ENCODE data around the gene RAD51B.
"Not testable (repeated sequence)": the region's sequence is repeated elsewhere in the genome, so short reads cannot be mapped to it uniquely, and the experiment has no call there.

RAD51B gene

DNA sequence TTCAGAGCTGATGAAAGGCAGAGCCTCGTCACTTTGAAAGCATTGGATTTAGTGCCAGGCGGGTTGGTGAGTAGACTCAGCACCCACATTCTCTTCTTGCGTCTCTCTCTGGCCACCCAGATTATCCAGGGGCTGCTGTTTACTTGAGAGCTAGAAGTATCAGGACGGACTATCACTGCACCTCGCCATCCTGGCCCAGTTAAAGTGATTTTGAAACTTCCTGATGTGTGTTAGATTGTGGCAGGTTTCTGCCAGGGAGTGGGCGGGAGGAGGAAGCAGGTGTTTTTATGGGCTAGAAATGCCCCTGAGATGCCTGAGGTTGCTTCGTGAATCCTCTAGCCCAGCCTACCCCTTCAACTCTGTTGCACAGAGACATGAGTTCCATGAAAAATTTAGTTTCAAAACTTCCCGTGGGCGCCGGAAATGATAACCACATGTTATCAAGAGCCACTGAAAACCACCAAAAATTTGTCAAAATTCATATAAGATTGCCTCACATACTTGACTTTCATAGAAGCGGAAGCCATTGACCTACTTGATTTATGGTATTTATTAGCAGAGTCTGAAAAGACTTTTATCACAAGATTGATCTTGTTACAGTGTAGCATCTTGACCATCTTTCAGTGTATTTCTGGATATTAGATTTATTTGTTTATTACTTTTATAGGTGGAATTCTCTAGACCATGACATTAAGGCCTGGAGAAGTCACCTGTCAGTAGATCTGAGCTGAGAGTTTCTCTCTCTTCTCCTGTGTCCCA, 466.0 kb downstream of the RAD51B start:
- peak; percentile 50 to 52 for ATAC-seq

DNA sequence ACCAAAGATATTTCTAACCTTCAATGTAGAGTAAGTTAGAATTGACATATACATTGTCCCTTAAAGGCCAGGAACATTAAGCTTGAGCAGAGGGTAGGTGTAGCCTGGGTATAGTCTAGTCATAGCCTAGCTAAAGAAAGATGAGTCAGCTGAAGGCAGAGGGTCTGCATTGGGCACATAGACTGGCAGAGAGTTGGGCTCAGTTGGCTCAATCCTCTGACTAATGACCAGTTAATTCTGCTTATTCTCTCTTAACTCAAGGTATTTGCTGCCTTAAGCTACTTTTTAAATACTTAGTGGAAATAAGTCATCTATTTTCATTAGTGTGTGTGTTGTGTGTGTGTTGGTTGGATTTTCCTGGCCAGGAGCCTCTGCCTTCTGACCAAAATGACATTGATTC, 467.1 kb downstream of the RAD51B start:
- ATAC-seq: peak; percentile 18 to 37

DNA sequence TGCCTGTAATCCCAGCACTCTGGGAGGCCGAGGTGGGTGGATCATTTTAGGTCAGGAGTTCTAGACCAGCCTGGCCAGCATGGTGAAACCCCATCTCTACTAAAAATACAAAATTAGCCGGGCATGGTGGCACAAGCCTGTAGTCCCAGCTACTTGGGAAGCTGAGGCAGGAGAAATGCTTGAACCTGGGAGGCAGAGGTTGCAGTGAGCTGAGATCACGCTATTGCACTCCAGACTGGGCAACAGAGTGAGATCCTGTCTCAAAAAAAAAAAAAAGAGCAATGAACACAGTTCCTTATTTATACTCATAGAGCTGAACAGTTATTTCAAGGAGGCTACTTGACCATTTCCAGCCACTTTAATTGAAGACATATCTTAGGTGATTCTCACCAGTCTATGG, 469.9 kb downstream of the RAD51B start:
- not testable (repeated sequence) for ATAC-seq

DNA sequence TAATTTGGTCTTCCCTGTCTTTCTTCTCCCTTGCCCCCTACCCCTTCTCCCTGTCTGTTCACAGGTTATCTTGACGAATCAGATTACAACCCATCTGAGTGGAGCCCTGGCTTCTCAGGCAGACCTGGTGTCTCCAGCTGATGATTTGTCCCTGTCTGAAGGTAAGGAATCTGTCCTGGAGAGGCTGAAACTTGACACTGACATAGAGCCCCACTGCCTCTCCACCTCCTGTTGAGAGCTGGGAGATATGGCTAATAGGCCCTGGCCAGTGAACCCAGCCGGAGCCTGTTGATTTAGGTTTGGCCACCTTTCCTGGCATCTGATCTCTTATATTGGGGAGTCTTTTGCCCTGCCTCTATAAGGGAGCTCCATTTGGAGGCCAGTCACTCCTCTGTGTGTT, 472.2 kb downstream of the RAD51B start:
- no peak for ATAC-seq

DNA sequence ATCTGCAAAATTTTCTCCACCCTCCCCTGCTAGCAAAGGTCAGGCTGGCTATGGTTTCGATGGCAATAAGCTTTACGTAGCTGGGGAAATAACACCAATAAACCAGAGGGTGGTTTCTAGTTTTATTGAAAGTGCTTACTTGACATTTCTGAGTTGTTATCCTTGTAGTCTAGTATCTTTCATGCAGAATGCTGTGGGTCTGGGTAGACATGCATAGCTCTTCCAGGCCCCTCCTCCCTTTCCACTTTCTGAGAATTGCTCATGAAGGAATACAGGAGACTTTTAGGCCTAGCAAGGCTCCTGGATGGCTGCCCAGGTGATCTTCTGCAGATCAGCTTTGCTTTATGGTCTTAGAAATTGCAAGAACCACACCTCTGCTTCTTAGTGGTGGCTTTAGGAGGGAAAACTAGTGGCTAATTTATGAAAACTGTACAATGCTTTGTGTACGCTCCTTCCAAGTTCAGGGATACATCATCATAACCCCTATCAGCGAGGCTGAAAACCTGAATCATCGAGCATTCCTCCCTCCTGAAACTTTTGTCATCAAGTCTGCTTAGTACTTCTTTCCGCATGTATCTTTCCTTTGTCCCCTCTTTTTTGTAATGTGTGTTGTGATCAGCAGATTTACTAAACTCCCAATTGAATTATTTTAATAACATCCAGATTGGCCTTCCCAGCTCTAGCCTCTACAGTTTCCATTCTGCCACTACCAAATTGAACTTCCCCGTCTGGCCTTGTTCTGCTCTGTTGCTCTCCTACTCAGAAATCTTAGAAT, 473.0 kb downstream of the RAD51B start:
- ATAC-seq: peak in 1 of 2 donors; percentile 46

DNA sequence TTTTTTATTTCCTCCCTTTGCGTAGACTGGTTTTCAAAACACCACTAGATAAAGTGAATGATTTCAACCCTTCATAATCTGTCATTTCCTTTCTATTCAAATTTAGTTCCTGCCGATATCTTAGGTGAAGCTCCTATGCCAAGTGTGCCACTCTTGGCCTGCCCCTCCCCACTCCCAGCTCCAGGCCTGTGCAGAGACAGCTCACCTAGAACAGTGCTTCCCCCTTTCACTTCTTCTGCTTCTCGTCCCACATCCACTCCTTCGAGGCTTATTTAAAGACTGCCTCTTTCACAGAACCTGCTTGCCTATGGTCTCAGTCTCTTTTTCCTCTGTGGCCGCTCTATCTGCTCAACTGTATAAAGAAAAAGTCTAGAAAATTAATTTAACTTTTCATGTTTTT, 473.8 kb downstream of the RAD51B start:
- peak; percentile 36 to 45 for ATAC-seq

DNA sequence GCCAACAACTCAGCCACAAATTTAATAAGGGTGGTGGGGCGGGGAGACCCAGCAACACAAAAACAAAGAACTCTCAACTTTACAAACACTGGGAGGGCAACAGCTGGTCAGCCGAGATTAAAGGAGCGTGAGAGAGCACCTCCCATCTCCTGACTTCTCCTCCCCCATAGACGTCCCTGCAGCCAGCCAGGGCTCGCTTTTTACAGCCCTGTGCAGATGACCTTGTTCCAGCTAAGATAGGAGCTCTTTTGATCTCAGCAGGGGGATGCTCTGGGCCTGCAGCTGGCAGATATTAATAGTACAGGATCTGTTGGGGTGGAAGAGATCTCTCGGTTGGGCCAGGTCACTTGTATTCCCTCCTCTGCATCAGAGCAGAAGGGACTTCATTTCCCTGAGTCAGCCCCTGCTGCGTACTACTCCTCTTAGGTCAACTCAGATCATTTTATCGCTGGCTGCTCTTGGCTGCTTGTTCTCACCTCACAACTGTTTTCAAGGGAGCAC, 475.8 kb downstream of the RAD51B start:
- ATAC-seq: no peak

DNA sequence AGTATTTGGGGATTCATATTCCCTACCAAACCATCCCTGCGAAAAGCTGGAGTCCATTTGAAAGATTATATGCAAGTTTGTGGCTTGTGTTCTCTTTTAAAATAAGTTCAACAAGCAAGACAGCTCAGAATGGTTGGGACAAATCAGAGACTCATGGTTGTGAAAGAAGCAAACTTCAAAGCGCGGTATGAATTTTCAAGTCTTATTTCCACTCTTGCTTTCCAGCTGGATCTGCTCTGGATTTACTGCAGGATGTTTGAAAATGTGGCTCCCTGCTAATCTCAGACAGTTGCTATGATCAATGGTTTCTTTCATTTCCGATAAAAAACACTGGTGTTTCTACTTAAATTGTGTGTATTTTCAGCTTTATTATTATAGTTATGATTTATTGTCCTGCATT, 477.5 kb downstream of the RAD51B start:
- no peak for ATAC-seq

DNA sequence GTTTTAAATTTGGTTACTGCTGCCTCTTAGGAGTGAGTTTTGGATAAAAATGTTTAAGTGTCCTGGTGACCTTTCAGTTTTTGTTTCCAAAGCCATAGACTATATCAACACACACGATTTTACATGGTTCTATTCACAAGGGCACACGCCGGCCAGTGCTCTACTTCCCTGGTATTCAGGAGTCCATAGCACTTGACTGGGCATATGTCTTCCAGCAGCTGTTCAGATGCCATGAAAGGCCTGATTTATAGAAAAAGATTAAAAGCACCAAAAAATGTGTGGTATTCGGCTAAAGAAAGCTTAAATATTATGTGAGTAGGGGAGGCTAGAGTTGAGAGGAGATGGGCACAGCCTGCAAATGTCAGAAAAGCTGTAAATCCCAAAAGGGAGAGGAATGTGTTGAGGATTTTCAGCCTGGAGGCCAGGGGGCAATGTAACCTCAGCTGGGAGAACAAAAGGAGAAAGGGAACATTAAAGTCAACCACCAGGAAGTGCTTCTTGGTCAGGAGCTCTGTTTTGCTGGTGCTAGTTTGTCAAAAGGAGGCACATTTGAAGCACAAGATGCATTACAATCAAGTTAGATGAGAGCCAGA, 478.4 kb downstream of the RAD51B start:
- no peak for ATAC-seq

DNA sequence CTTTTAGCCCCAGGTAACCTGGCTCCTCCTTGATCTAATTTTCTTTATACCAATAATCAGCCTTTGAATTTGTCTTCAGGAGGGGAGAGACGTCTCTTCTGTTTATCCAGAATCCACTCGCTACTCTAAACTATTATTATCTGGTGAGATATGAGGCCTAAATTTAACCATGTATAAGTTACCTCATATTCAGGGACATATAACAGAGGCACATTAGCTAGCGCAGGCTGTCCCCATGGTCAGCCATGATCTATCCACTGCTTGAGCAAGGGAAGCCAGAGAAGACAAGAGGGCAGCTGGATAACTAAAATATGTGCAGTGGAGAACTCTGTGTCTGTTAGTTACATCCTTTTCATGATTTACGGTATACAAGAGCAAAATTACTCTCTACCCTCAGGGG, 481.0 kb downstream of the RAD51B start:
- ATAC-seq: no peak

DNA sequence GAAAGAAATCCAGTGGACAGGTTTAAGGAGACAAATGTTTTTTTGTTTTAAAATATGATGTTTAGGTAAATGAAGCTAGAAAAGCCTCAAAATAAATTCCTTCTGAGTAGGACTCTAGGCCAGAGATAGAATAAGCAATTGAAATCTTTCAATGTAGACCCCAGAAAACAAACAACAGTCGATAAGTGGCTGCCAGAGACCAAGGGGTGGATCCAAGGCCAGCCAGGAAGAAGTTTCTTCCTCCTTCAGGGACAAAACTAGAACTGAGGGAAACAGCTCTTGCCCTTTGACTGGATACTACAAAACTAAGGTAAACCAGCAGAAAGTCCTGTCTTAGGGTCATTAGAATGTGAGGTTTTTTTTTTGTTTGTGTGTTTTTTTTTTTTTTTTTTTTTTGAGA, 481.6 kb downstream of the RAD51B start:
- no peak for ATAC-seq

DNA sequence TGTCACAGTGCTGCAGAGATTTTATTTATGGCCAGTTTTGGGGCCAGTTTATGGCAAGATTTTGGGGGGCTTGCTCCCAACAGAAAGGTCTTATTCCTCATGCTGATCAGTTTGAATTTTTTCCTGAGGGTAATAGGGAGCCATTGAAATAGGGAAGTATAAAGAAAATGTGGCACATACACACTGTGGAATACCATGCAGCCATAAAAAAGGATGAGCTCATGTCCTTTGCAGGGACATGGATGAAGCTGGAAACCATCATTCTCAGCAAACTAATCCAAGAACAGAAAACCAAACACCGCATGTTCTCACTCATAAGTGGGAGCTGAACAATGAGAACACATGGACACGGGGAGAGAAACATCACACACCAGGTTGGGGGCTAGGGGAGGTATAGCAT, 483.4 kb downstream of the RAD51B start:
- not testable (repeated sequence) for ATAC-seq

DNA sequence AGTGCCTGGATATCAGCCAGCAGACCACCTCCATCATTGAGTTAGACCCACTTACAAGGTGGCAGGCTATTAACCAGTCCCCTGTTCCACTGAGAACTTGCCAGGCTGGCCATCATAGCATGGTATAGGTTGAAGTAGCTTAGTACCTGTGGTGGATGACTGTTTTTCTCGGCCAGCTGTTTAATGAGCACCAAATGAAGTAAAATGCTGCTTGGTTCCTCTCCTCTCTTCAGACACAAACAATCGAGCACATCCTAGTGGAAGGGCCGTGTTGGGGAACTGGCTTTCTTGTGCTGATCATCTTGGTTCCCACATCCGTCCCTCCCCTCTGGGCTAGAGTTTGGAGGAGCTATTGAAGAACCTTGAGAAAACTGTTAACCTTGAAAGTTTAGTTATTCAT, 486.2 kb downstream of the RAD51B start:
- ATAC-seq: no peak

DNA sequence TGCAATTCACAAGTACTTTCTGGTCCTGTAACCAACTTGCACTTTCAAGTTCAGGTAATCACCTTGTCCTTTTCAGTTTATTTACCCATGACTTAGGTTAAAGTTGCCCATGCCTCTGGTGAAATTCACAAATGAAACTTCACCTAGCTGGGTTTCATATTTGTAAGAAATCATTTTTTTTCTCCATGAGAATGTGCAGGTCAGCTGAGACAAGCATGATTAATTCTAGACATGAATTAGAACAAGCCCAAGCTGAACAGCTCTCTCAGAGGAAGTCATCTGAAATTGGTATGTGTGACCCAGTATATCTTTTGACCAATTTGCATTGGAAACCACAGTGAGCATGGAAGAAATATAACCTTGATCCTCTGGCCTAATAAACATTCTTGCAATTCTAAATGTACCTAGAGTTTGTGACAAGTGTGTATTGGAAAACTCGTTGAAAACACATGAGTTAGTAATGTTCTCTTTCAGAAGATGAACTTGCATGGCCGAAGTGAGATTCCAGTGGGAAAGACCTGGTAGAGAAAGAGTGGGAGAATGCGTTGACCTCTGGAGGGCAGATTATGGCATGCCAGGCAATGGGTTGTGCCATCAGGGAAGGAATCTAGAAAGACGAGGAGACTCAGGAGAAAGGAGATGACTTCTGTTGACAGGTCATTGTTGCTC, 486.8 kb downstream of the RAD51B start:
- no peak for ATAC-seq

DNA sequence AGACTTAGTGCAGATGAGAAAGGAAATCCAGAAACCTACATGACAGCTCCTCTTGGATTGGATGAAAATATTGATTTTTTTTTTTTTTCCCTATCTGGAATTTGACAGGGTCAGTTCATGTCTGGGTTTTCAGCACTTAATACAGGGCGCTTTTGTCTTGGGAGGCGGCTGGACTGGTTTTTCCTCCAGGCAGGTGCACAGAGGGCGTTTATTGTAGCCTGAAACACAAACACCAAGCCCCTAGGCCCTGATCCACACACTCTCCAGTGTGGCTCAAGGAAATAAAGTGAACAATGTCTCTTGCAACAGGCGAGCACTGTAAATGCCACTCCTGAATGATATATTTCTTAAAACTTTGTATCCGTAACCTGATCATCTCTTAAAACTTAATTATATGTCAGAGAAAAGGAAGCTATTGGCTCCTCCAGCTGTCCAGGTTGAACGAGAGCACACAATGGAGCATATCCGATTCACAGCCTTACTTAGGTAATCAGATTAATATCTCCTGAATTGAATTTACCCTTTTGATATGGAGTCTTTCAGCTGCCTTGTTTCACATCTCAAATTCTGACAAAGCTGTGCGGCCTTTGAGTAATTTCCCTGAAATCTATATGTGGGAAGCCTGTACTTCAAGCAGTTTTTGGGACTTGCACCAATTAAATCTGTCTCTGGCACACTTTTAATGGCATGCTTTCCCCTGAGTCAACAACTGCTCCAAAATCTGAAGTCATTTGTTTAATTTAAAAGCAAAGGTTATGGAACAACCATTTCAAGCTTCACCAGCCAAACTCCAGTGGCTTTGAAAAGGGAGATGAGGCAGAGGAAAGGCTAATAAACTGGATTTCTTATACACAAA, 487.6 kb downstream of the RAD51B start:
- ATAC-seq: no peak

DNA sequence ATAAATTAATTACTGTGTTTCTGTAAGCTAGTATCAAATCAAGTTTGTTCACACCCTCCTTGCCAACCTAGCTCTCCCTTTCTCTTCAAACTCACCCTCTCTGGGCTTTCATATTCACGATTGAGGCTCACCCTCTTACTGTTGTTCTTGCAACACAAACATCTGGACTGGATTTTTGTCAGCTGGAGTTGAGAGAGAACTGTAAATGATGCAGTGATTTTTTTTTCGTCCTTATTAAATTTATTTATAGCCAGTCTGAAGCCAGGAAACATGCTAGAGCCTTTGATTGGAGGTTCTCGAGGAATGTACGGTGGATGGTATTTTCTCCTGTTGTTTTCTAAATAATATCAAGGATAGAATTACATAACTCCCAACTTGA, 488.2 kb downstream of the RAD51B start:
- ATAC-seq: no peak

DNA sequence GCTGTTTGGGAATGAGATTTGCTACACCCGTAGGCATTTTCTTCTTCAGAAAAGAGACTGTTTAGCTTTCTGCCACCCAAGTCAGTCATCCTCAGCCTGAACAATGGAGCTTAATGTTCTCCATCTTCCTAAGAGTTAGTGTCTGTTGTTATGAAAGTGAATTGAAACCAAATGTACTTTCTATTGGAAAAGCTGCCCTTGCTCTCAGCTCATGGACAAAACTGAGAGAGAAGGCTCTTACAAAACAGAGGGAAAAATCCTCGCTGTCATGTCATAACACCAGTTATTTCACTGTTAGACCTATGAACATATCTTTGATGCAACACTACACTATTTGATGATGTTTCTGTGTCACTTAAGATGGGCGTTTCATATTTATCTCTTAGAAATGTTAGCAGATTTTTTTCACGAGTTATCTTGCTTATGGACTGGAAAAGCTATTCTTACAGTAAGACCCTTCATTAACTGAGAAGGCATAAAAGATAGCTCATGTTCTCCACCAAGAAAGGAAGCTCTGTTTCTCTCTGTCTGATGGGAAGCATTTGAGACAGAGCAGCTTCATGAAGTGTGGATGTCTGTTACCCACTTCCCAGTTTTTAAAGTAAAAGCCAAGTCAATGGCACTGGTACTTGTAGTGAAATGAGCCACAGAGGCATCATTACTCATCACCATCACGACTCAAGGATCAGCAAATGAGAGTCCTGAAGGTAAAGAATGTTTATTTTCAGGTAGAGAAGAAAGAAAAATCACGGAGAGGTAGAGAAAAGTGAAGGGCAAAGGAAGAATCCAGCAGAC, 489.3 kb downstream of the RAD51B start:
- ATAC-seq: no peak

DNA sequence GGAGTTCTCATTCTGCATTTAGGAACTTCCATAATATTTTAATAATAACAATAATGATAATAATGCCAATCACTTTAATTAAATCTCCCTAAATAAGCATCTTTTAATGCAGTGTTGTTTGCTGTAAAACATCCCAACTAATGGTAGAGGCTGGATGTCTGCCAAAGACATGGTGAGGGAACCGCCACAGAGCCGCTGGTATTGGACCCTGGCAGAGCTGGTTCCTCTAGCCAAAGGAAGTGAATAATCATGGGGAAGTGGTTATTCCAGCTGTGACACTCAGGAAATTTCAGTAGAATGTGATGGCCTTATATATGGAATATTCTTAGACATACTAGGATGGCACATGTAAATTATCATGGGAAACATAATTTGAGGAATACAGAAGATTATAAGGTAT, 490.0 kb downstream of the RAD51B start:
- no peak for ATAC-seq

DNA sequence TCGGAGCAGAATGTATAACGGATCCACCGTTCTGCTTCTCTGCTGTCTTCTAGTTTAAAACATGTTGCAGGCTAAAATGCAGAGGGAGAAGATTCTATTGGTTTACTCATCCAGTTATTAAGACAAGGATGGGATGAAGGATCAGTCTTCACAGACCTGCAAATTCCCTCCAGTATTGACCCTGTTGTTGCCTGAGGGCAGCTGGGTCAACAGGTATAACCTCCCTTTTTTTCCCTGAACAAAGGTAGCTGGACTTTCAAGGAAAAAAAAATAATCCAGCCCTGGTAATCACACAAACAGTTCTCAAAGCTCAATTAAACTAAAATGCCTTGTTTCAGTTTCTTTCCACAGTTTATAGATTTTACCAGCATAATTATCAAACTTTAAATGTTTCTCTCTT, 492.7 kb downstream of the RAD51B start:
- no peak for ATAC-seq

DNA sequence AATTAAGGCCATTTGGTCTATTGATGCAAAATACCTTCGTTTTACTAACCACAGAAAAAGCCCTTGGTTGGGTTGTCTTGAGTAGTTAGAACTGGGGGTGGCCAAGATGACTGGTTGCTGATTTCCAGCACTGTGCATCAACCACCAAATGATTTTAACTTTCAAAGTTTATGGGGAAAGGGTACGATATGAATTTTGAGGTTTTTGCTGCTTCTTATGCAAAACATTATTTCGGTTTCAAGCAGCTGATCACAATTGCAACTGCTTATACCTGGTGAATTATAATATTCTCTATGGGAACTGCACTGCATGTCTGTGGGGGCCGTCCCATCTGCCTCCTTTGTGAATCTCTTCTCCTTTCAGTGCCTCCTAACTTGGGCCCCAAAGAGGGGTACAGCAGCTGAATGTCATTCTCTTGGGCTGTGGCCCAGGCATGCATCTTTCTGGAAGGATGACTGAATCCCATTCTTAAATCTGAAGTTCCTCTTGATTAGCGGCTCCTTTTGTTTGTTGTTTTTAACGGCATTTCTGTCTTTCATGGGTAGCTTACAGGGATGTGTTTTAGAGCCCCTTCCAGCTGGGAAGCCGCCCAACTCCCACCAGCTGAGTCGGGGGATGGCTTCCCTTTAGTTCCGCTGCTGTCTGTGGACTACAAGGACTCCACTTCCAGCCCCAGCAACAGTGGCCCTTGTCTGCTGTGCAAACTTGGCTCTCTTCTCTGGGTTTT, 493.5 kb downstream of the RAD51B start:
- ATAC-seq: peak; percentile 89 to 91

DNA sequence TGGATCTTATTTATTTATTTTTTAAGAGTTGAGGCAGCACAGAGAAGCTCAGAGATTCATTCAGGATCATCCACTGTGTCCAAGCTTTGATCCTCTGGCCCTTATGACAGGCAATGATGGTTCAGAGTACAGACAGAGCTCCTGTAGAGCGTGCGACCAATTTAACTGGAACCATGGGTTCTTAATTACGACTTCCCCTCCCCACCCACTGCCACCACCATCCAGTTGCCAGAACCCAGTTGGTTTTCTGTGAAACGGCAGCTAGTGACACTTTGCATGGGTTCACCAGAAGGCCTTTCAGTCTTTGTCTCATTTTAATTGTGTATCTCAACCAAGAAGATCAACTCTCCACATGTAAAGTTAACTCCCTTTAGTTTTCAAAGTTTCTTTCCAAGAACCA, 495.1 kb downstream of the RAD51B start:
- ATAC-seq: no peak

All from activated CD4-positive, CD25-positive, alpha-beta regulatory T cell treated with anti-CD3 and anti-CD28 coated beads, Interleukin-2, amount 50 U/mL, for 24 hours (primary cell).